ENCODE data around the gene DHRS1.

DNA sequence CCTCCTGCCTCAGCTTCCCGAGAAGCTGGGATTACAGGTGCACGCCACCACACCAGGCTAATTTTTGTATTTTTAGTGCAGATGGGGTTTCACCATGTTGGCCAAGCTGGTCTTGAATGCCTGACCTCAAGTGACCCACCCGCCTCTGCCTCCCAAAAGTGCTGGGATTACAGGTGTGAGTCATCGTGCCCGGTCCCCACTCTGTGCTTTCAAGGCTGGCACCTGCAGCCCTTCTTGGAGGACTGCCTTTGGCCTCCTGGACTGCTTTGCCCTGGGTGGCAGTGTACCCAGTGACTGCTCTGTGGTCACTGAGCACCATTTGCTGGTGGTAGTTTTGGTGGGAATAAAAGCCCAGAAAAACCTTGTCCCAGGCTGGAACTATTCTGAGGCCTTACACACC is 12.6 kb downstream of the DHRS1 start:
- TF ChIP-seq, protein P1, sequence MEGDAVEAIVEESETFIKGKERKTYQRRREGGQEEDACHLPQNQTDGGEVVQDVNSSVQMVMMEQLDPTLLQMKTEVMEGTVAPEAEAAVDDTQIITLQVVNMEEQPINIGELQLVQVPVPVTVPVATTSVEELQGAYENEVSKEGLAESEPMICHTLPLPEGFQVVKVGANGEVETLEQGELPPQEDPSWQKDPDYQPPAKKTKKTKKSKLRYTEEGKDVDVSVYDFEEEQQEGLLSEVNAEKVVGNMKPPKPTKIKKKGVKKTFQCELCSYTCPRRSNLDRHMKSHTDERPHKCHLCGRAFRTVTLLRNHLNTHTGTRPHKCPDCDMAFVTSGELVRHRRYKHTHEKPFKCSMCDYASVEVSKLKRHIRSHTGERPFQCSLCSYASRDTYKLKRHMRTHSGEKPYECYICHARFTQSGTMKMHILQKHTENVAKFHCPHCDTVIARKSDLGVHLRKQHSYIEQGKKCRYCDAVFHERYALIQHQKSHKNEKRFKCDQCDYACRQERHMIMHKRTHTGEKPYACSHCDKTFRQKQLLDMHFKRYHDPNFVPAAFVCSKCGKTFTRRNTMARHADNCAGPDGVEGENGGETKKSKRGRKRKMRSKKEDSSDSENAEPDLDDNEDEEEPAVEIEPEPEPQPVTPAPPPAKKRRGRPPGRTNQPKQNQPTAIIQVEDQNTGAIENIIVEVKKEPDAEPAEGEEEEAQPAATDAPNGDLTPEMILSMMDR (conservative IDR thresholded peaks at IDR 0.05), result no peak
- TF ChIP-seq EZH2 (IDR thresholded peaks at IDR 0.05; ENCODE audit: low read depth), result no peak

All from PC-9 (cell line).